SH-SY5Y (cell line): ENCODE measurements around the gene MYRF.

Source experiments
- GATA2 ChIP-seq: IDR thresholded peaks from 2 replicates; pipeline ENCODE4 v1.6.1; 2011; ENCODE audit warnings: mild to moderate bottlenecking, low read depth, low read length
- GATA3 ChIP-seq: IDR thresholded peaks from 2 replicates; pipeline ENCODE4 v1.6.1; 2011; ENCODE audit warnings: low read depth, mild to moderate bottlenecking, low read length, moderate library complexity

- no peak for TF ChIP-seq GATA2
- TF ChIP-seq GATA3 = no peak
These were observed 41.4 kb downstream of the MYRF start for GRCh38 chr11:61793829-61794204.
